ENCODE data around the gene TCFL5. TPM values are rescaled to one million over a fixed set of nuclear protein-coding genes. Genes with fewer than 3 reads are reported as not detected.

TCFL5 gene
- total and polyA plus RNA-seq, 3 experiments from 2014 or later, result 1.4 to 6.2 (median 4.6) TPM

GRCh38 chr20:62846166-62846890 is 15.3 kb downstream of the TCFL5 start:
- Histone ChIP-seq H3K36me3 (ENCODE audit: insufficient read depth, low read length) (no peaks in the 10 kb centered on the region), H3K4me3 (ENCODE audit: low read length) (no peak overlapping the region), H3K27ac (ENCODE audit: low read depth, low read length) (no peak overlapping the region), H3K4me1 (ENCODE audit: insufficient read depth, low read length) (no peaks in the 10 kb centered on the region), H3K9me3 (ENCODE audit: low read length) (no peaks in the 10 kb centered on the region), H3K27me3 (ENCODE audit: insufficient read depth, low read length, poor library complexity, severe bottlenecking) (no peaks in the 10 kb centered on the region)
- Mint-ChIP-seq H3K4me3 (no peak overlapping the region), H3K27me3 (peaks cover 0 to 2% of the 10 kb centered on the region in 2 donors), H3K9me3 (no peaks in the 10 kb centered on the region), H3K4me1 (no peaks in the 10 kb centered on the region), H3K36me3 (peaks cover 0 to 30% (median 0%) of the 10 kb centered on the region in 3 donors), H3K27ac (no peak overlapping the region)
- no peak for DNase-seq
- CTCF ChIA-PET, result interaction anchor here (0.9 kb wide), 1 partner anchor 38 kb away, joined by 5 read pairs; no protein-coding TSS in a partner anchor
- POLR2A ChIA-PET, result interaction anchor here (0.7 kb wide), 1 partner anchor 52 kb away, joined by 5 read pairs; no protein-coding TSS in a partner anchor

GRCh38 chr20:62845416-62846160 is 16.0 kb downstream of the TCFL5 start:
- no peak overlapping the region for H3K4me3 Mint-ChIP-seq
- CTCF ChIA-PET, result no interaction called here

DNA sequence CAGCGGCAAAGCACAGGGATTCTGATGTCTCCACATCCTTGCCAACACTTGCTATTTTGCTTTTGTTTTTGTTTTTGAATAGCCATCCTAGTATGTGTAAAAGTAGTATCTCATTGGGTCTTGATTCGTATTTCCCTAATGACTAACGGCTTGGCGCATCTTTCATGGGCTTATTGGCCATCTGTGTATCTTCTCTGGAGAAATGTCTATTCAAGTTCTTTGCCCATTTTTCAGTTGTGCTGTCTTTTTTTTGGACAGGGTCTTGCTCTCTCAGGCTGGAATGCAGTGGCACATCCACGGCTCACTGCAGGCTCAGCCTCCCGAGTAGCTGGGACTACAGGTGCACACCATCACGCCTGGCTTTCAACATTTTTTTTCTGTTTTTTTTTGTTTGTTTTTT is 17.4 kb downstream of the TCFL5 start:
- H3K9me3 Mint-ChIP-seq, result no peaks in the 10 kb centered on the region
- Histone ChIP-seq H3K4me1 (ENCODE audit: insufficient read depth, low read length) (no peaks in the 10 kb centered on the region), H3K4me3 (ENCODE audit: low read length) (no peak overlapping the region), H3K27ac (ENCODE audit: low read depth, low read length) (no peak overlapping the region), H3K27me3 (ENCODE audit: insufficient read depth, low read length, poor library complexity, severe bottlenecking) (no peaks in the 10 kb centered on the region), H3K9me3 (ENCODE audit: low read length) (no peaks in the 10 kb centered on the region), H3K36me3 (ENCODE audit: insufficient read depth, low read length) (no peaks in the 10 kb centered on the region)
- POLR2A ChIA-PET, result no interaction called here
- H3K27ac Mint-ChIP-seq, result peak overlapping the region in 1 of 8 donors; percentile 23
- H3K27me3 Mint-ChIP-seq, result peaks cover 0 to 2% of the 10 kb centered on the region in 2 donors
- H3K36me3 Mint-ChIP-seq, result peaks cover 0 to 21% (median 0%) of the 10 kb centered on the region in 3 donors
- H3K4me1 Mint-ChIP-seq, result no peaks in the 10 kb centered on the region
- CTCF ChIA-PET, result no interaction called here
- H3K4me3 Mint-ChIP-seq, result no peak overlapping the region
- no peak for DNase-seq

More at GRCh38 chr20:62845416-62846160, 16.0 kb downstream of the TCFL5 start:
- POLR2A ChIA-PET, result no interaction called here
- no peaks in the 10 kb centered on the region for H3K27me3 ChIP-seq (ENCODE audit: insufficient read depth, low read length, poor library complexity, severe bottlenecking)
- H3K9me3 Mint-ChIP-seq, result no peaks in the 10 kb centered on the region
- no peaks in the 10 kb centered on the region for H3K36me3 ChIP-seq (ENCODE audit: insufficient read depth, low read length)
- no peak for DNase-seq
- no peaks in the 10 kb centered on the region for H3K9me3 ChIP-seq (ENCODE audit: low read length)
- H3K4me1 ChIP-seq (ENCODE audit: insufficient read depth, low read length), result no peaks in the 10 kb centered on the region
- H3K27ac ChIP-seq (ENCODE audit: low read depth, low read length), result no peak overlapping the region
- no peak overlapping the region for H3K4me3 ChIP-seq (ENCODE audit: low read length)
- no peak overlapping the region for H3K27ac Mint-ChIP-seq
- peaks cover 0 to 2% of the 10 kb centered on the region in 2 donors for H3K27me3 Mint-ChIP-seq
- H3K4me1 Mint-ChIP-seq, result no peaks in the 10 kb centered on the region
- H3K36me3 Mint-ChIP-seq, result peaks cover 0 to 26% (median 0%) of the 10 kb centered on the region in 3 donors

DNA sequence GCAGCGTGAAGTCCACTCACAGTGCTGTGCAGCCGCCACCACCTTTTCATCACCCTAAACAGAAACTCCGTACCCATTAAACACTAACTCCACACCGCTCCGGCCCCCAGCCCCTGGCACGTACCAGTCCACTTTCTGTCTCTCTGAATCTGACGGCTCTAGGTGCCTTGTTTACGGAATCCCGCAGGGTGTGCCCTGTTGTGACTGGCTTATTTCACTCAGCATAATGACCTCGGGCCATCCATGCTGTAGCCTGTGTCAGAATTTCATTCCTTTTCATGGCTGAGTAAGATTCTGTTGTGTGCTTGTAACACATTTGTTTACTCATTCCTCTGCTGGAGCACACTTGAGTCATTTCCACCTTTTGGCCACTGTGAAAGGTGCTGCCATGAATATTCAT is 18.0 kb downstream of the TCFL5 start:
- ChIA-PET POLR2A (no interaction called here), CTCF (no interaction called here)
- H3K4me1 Mint-ChIP-seq, result no peaks in the 10 kb centered on the region
- no peak overlapping the region for H3K4me3 Mint-ChIP-seq
- DNase-seq, result no peak
- peaks cover 0 to 2% of the 10 kb centered on the region in 2 donors for H3K27me3 Mint-ChIP-seq
- Histone ChIP-seq H3K36me3 (ENCODE audit: insufficient read depth, low read length) (no peaks in the 10 kb centered on the region), H3K4me1 (ENCODE audit: insufficient read depth, low read length) (no peaks in the 10 kb centered on the region), H3K4me3 (ENCODE audit: low read length) (no peak overlapping the region), H3K9me3 (ENCODE audit: low read length) (no peaks in the 10 kb centered on the region), H3K27me3 (ENCODE audit: insufficient read depth, low read length, poor library complexity, severe bottlenecking) (no peaks in the 10 kb centered on the region), H3K27ac (ENCODE audit: low read depth, low read length) (no peak overlapping the region)
- no peaks in the 10 kb centered on the region for H3K9me3 Mint-ChIP-seq
- peak overlapping the region in 1 of 8 donors; percentile 54 for H3K27ac Mint-ChIP-seq
- H3K36me3 Mint-ChIP-seq, result peaks cover 0 to 21% (median 0%) of the 10 kb centered on the region in 3 donors

- peaks cover 0 to 13% (median 0%) of the 10 kb centered on the region in 3 donors for H3K36me3 Mint-ChIP-seq
- H3K27me3 Mint-ChIP-seq, result no peaks in the 10 kb centered on the region
- no peak overlapping the region for H3K4me3 ChIP-seq (ENCODE audit: low read length)
- no peaks in the 10 kb centered on the region for H3K4me1 ChIP-seq (ENCODE audit: insufficient read depth, low read length)
- no peaks in the 10 kb centered on the region for H3K36me3 ChIP-seq (ENCODE audit: insufficient read depth, low read length)
- DNase-seq, result no peak
- no peaks in the 10 kb centered on the region for H3K4me1 Mint-ChIP-seq
- no peak overlapping the region for H3K27ac Mint-ChIP-seq
- no peaks in the 10 kb centered on the region for H3K27me3 ChIP-seq (ENCODE audit: insufficient read depth, low read length, poor library complexity, severe bottlenecking)
- no peaks in the 10 kb centered on the region for H3K9me3 ChIP-seq (ENCODE audit: low read length)
- CTCF ChIA-PET, result no interaction called here
- H3K9me3 Mint-ChIP-seq, result no peaks in the 10 kb centered on the region
- no peak overlapping the region for H3K27ac ChIP-seq (ENCODE audit: low read depth, low read length)
- POLR2A ChIA-PET, result no interaction called here
- no peak overlapping the region for H3K4me3 Mint-ChIP-seq
These were observed 19.9 kb downstream of the TCFL5 start for GRCh38 chr20:62841705-62842212.

GRCh38 chr20:62840244-62841197 is 21.1 kb downstream of the TCFL5 start:
- no peaks in the 10 kb centered on the region for H3K36me3 ChIP-seq (ENCODE audit: insufficient read depth, low read length)
- no peak overlapping the region for H3K4me3 ChIP-seq (ENCODE audit: low read length)
- Mint-ChIP-seq H3K27me3 (peaks cover 1 to 2% of the 10 kb centered on the region in 2 donors), H3K9me3 (no peaks in the 10 kb centered on the region), H3K4me1 (no peaks in the 10 kb centered on the region), H3K27ac (peak overlapping the region in 1 of 8 donors; percentile 74), H3K4me3 (no peak overlapping the region), H3K36me3 (peaks cover 0 to 4% (median 0%) of the 10 kb centered on the region in 3 donors)
- no peak overlapping the region for H3K27ac ChIP-seq (ENCODE audit: low read depth, low read length)
- POLR2A ChIA-PET, result no interaction called here
- no peaks in the 10 kb centered on the region for H3K9me3 ChIP-seq (ENCODE audit: low read length)
- no peaks in the 10 kb centered on the region for H3K27me3 ChIP-seq (ENCODE audit: insufficient read depth, low read length, poor library complexity, severe bottlenecking)
- DNase-seq, result no peak
- CTCF ChIA-PET, result no interaction called here
- no peaks in the 10 kb centered on the region for H3K4me1 ChIP-seq (ENCODE audit: insufficient read depth, low read length)

DNA sequence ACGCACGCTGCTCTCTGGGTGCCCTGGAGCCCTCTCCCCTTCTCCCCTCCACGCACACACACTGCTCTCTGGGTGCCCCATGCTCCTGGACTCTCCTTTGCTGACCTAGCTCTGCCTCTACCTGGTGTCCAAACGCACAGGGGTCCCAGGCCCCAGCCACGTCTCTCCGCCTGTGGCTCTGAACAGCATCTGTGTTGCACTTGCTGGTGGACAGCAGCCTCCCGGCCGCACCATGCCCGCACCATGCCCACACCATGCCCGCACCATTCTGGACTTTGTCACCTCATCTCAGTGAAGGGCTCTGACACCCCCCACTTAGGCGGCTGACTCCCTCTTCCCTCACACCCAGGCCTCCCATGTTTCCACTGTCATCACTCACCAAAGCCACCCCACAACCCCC is 21.8 kb downstream of the TCFL5 start:
- Histone ChIP-seq H3K4me3 (ENCODE audit: low read length) (no peak overlapping the region), H3K9me3 (ENCODE audit: low read length) (no peaks in the 10 kb centered on the region), H3K27me3 (ENCODE audit: insufficient read depth, low read length, poor library complexity, severe bottlenecking) (no peaks in the 10 kb centered on the region), H3K4me1 (ENCODE audit: insufficient read depth, low read length) (no peaks in the 10 kb centered on the region), H3K27ac (ENCODE audit: low read depth, low read length) (no peak overlapping the region), H3K36me3 (ENCODE audit: insufficient read depth, low read length) (no peaks in the 10 kb centered on the region)
- Mint-ChIP-seq H3K4me1 (no peaks in the 10 kb centered on the region), H3K4me3 (no peak overlapping the region), H3K36me3 (peaks cover 0 to 1% (median 0%) of the 10 kb centered on the region in 3 donors), H3K9me3 (no peaks in the 10 kb centered on the region), H3K27ac (peak overlapping the region in 3 of 8 donors; percentile 27 to 74 (median 48)), H3K27me3 (peaks cover 1 to 5% of the 10 kb centered on the region in 2 donors)
- POLR2A ChIA-PET, result no interaction called here
- CTCF ChIA-PET, result no interaction called here
- DNase-seq, result no peak

All from CD8-positive, alpha-beta memory T cell (primary cell).